ENCODE data around the gene NLRP6. TPM values are rescaled to one million over a fixed set of nuclear protein-coding genes. Genes with fewer than 3 reads are reported as not detected.
"Not testable (repeated sequence)": the region's sequence is repeated elsewhere in the genome, so short reads cannot be mapped to it uniquely, and the experiment has no call there.

Gene NLRP6
- total RNA-seq, 1 experiment from 2014 or later, result 0.55 TPM

DNA sequence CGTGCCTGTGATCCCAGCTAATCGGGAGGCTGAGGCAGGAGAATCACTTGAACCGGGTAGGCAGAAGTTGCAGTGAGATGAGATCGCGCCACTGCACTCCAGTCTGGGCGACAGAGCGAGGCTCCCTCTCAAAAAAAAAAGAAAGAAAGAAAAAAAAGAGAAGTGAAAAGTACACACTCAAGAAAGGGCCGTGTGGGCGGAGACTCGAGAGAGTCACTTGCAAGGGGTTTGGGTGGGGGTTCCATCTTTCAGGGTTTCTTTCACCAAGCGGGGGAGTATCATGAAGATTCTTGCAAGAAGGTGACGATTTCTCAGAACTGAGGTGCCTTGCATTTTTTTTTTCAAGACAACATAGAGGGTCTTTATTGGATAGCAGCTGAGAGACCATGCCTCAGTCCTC lies 25.2 kb downstream of the NLRP6 start:
- no peaks in the 10 kb centered on the region for H3K36me3 ChIP-seq (replicated peaks; ENCODE audit: control insufficient read depth, insufficient read depth, low read length)

DNA sequence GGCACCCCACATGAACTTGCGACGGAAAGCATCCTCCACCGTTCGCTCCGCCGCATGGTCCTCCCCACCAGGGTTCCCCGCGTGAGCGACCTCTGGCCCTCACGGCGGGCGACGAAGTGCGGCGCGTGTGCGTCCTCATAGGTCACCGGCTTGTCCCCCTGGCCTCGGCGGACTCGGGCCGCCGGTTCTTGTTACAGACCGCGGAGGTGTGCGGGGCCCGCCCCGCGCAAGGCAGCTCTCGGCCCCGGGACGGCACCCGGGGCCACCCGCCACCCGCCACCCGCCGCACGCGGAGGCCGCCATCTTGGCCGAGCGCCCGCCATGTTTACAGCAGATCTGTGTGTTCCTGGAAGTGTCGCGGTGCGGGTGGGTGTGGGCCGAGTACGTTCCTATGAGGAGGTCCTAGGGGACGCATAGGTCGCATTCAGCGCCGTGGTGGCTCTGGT lies 25.9 kb downstream of the NLRP6 start:
- H3K27me3 ChIP-seq (ENCODE audit: control insufficient read depth, insufficient read depth, low read length), result no peaks in the 10 kb centered on the region
- H3K4me3 ChIP-seq (ENCODE audit: insufficient read depth, low read depth, low read length), result no peak overlapping the region
- H3K36me3 ChIP-seq (replicated peaks; ENCODE audit: control insufficient read depth, insufficient read depth, low read length), result no peaks in the 10 kb centered on the region
- peak; percentile 72 for DNase-seq

More for the DNA sequence above, 25.2 kb downstream of the NLRP6 start:
- DNase-seq, result no peak
- H3K4me3 ChIP-seq (ENCODE audit: insufficient read depth, low read depth, low read length), result no peak overlapping the region
- no peaks in the 10 kb centered on the region for H3K27me3 ChIP-seq (ENCODE audit: control insufficient read depth, insufficient read depth, low read length)

DNA sequence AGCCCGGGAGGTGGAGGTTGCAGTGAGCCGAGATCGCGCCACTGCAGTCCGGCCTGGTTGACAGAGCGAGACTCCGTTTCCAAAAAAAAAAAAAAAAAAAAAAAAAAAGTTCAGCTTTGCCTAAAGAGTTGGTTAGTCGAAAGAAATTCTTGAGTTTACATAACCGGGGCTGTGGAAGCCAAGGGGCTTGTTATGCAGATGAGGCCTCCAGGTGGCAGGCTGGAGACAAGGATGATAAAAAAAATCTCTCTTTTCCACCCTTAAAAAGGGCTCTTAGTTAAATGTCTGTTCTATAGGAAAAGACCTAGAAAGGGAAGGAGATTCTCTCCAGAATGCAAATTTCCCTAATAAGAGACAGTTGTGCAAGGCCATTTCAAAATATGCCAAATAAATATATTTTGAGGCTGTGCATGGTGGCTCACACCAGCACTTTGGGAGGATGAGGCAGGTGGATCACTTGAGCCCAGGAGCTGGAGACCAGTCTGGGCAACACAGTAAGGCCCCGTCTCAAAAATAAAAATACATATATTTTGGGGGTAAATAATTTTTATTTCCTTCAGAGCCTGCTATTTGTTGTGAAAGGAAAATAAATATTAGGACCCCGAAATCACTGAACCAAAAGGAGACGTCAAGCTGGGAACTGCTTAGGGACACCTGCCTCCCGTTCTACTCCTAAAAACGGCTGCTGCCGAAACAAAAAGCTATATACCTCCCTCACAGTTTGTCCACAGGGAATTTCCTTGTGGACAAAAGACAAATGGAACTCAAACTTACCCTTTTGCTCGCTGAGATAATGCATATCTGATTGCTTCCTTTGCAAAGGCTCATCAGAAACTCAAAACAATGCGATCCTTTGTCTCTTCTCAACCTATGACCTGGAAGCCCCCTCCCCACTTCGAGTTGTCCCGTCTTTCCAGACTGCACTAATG lies 27.0 kb downstream of the NLRP6 start:
- Histone ChIP-seq H3K27me3 (ENCODE audit: control insufficient read depth, insufficient read depth, low read length) (no peaks in the 10 kb centered on the region), H3K36me3 (replicated peaks; ENCODE audit: control insufficient read depth, insufficient read depth, low read length) (no peaks in the 10 kb centered on the region), H3K4me3 (ENCODE audit: insufficient read depth, low read depth, low read length) (no peak overlapping the region)
- DNase-seq, result peak; percentile 93

DNA sequence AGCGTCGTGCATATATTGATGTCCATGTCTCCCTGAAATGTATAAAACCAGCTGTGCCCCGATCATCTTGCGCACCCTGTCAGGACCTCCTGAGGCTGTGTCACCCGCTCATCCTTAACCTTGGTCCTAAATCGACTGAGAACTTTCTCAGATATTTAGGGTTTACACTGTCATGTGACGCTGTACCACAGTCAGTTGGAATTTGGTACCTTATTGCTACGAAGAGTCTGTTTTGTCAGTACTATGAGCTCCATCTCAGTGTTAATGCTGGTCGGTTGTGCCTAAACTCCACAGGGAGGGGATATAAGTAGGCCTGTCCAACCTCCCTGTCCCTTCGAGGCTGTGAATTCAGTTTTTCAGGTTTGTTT lies 27.6 kb downstream of the NLRP6 start:
- DNase-seq, result no peak
- Histone ChIP-seq H3K4me3 (ENCODE audit: insufficient read depth, low read depth, low read length) (no peak overlapping the region), H3K36me3 (replicated peaks; ENCODE audit: control insufficient read depth, insufficient read depth, low read length) (no peaks in the 10 kb centered on the region)

DNA sequence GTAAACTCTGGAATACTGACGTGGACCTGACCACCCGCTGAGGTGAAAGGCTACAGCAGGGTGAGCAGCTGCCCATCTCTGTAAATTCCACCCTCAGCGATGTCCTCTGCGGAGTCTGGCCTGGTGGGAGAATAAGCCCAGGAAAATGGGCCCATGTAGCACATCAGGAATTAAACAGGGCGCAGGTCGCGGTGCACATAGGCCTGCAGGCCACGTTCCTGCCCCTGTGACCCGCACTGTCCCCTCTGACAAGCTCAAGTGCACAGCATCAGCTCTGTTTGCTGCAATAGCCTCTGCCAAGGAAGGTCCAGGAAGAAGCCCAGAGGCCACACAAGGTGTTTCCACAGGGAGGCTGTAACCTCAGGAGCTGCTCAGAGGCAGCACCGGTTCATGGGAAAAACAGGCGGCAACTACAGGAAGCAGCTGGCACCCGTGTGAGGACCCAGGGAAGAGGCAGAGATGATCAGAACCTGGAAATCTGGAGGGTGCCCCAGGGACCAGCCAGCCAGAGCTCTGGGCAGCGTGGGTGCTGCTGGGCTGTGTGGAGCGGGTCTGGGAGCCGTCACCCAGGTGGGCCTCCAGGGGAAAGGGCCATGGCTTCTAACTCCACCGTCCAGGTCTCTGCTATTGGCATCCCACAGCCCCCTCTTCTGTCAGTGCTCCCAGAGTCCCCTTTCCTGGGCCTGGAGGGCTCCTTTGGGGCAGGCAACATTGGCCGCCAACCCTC lies 28.6 kb downstream of the NLRP6 start:
- Histone ChIP-seq H3K36me3 (replicated peaks; ENCODE audit: control insufficient read depth, insufficient read depth, low read length) (no peaks in the 10 kb centered on the region), H3K4me3 (ENCODE audit: insufficient read depth, low read depth, low read length) (no peak overlapping the region), H3K27me3 (ENCODE audit: control insufficient read depth, insufficient read depth, low read length) (no peaks in the 10 kb centered on the region)
- no peak for DNase-seq

More for the DNA sequence above, 27.6 kb downstream of the NLRP6 start:
- H3K27me3 ChIP-seq (ENCODE audit: control insufficient read depth, insufficient read depth, low read length), result no peaks in the 10 kb centered on the region

DNA sequence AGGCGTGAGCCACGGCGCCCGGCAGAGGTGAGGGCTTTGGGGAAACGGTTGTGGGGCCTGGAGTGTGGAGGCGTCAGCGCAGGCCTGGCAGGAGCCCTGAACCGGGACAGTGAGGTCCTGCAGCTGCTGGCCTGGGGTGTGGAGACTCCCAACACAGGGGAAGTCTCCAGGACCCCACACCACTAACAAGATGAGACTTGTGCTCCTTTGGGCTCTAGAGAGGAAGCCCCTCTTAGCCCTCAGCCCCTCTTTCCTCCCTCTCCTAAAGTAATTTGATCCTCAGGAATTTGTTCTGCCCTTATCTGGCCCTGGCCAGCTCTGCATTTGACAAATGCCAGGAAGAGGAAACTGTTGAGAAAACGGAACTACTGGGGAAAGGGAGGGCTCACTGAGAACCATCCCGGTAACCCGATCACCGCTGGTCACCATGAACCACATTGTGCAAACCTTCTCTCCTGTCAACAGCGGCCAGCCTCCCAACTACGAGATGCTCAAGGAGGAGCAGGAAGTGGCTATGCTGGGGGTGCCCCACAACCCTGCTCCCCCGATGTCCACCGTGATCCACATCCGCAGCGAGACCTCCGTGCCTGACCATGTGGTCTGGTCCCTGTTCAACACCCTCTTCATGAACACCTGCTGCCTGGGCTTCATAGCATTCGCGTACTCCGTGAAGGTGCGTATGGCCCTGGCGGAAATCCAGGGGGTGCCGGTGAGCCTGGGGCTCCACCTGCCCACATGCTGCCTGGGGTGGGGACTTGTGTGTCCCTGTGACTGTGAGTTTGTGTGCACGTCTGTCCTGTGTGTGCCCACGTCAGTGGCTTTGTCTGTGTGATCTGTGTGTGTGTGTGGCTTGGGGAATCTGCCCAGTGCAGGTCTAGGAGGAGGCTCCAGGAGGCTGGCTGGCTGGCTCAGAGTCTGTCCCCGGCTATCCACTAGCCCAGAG lies 29.8 kb downstream of the NLRP6 start, which contains the start of gene IFITM2:
Gene IFITM2, plus strand, starts transcription at position 51 of the 943 bp plus-strand sequence. Its CDS starts 377 bp downstream, at position 428.
- not testable (repeated sequence) for H3K36me3 ChIP-seq (replicated peaks; ENCODE audit: control insufficient read depth, insufficient read depth, low read length); H3K27me3 ChIP-seq (ENCODE audit: control insufficient read depth, insufficient read depth, low read length)
- peak within 1 kb of the TSS; percentile 58 for H3K4me3 ChIP-seq (ENCODE audit: insufficient read depth, low read depth, low read length)
- DNase-seq, result peak; percentile 79

DNA sequence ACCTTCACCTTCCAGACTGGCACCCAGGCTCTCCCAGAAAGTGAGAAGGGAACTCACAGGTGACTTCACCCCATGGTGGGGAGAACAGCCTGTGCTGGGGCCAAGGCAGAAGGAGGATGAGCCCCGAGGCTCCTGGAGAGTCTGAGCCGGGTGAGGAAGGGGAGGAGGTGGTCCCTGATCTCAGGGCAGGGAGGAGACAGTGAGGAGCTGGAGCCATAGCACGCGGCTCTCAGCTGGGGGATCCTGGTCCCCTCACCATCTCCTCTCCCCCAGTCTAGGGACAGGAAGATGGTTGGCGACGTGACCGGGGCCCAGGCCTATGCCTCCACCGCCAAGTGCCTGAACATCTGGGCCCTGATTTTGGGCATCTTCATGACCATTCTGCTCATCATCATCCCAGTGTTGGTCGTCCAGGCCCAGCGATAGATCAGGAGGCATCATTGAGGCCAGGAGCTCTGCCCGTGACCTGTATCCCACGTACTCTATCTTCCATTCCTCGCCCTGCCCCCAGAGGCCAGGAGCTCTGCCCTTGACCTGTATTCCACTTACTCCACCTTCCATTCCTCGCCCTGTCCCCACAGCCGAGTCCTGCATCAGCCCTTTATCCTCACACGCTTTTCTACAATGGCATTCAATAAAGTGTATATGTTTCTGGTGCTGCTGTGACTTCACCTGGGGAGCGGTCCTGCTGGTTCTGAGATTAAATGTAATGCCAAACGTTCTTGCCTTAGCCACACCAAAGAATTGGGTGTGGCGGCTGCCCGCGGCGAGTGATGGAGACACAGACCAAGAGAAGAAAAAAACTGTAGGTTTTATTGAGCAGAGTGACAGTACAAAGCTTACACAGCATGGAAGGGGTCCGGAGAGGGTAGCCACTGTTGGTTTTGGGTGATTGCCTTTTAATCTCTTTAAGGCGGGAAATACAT lies 30.8 kb downstream of the NLRP6 start:
- not testable (repeated sequence) for DNase-seq; H3K27me3 ChIP-seq (ENCODE audit: control insufficient read depth, insufficient read depth, low read length); H3K36me3 ChIP-seq (replicated peaks; ENCODE audit: control insufficient read depth, insufficient read depth, low read length)
- H3K4me3 ChIP-seq (ENCODE audit: insufficient read depth, low read depth, low read length), result peak overlapping the region; percentile 27

DNA sequence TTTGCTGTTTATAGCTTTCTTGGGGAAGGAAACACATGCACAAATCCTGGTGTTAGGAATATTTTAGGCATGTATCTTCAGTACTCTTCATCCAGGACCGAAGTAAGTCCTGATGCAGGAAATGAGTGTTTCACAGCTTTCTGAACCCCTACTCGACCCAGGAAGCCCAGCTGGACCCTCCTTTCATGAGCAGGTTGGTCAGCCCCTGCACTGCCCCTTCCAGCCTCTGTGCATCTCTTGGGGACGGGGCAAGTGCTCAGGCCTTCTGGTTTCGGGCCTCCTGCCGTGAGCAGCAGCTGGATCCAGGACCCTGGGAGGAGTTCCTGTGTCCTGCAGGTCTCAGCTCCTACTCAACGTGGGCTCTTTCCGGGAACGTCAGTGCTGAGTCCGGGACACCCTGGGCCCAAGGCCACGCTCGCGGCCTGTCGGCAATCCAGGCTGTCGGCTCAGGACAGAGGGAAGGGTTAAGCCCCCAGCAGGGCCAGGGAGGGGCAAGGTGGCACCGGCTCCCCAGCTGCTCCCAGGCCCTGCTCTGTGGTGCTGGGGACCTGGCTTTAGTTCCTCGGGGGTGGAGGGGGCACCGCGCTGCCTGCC lies 31.9 kb downstream of the NLRP6 start:
- H3K27me3 ChIP-seq (ENCODE audit: control insufficient read depth, insufficient read depth, low read length); H3K36me3 ChIP-seq (replicated peaks; ENCODE audit: control insufficient read depth, insufficient read depth, low read length); DNase-seq: not testable (repeated sequence)
- peak overlapping the region; percentile 12; the same call in 1 of the 2 replicates for H3K4me3 ChIP-seq (ENCODE audit: insufficient read depth, low read depth, low read length)

DNA sequence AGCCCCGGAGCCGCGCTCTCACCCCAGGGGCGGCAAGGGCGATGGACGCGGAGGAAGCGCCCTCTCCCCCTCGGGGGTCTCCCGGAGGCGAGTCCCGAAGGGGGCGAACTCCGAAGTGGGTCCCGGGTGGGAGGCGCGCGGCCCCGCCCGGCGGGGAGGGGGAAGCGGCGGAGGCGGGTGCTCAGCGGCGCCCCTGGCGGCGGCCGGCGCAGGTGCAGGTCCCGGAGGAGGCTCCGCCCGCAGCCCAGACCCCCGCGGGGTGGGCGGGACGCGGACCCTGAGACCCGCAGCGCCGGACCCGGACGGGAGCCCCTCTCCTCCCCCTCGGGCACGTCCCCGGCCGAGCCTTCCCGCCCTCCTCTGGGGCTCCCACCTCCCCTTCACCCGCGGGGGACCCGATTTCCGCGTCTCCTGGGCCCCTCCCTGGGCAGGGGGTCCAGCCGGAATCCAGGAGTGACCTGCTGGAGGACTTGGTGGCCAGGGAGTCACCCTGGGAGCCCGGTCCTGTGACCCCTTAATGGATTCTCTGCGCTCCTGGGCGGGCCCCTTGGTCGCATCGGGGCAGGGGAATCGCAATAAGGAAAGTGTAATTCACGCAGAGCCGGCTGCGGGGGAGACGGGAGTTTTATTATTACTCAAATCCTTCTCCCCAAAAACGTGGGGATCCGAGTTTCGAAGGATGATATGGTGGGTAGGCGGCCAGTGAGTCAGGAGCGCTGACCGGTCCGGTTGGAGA lies 33.0 kb downstream of the NLRP6 start:
- H3K27me3 ChIP-seq (ENCODE audit: control insufficient read depth, insufficient read depth, low read length); H3K36me3 ChIP-seq (replicated peaks; ENCODE audit: control insufficient read depth, insufficient read depth, low read length); DNase-seq: not testable (repeated sequence)
- peak overlapping the region; percentile 27 for H3K4me3 ChIP-seq (ENCODE audit: insufficient read depth, low read depth, low read length)

DNA sequence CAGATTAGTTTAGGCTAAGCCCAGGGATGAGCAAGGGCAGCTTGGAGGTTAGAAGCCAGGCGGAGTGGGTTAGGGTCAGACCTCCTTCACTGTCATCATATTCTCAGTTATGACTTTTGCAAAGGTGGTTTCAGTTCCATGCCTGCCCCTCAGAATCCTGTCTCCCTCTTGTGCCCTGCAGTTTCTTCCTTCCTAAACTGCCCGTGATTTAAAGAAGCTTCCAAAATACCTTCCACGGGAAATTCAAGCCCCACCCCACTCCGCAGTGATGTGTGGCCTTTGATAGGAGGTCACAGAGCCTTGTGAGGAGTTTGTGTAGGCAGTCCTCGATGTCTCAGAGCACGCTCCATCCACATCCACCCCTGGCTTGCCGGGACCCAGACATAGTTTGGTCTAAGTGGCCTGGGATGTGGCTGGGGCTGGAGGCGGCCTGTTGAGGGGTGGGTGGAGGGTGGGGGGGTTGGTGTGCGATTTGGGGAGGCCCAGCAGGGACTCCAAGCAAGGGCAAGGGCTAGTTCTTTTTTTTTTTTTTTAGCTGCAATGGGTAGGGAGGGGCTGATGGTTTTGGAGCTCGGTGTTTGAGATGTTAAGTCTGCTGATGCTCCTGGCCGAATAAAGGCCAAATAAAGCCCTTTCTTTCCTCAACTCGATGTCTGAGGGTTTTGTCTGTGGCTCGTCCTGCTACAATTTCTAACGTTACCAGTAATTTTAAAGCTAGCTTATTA lies 34.0 kb downstream of the NLRP6 start:
- peaks cover 5% of the 10 kb centered on the region for H3K36me3 ChIP-seq (replicated peaks; ENCODE audit: control insufficient read depth, insufficient read depth, low read length)
- peaks cover 5% of the 10 kb centered on the region; the same call in 1 of the 2 replicates for H3K27me3 ChIP-seq (ENCODE audit: control insufficient read depth, insufficient read depth, low read length)
- H3K4me3 ChIP-seq (ENCODE audit: insufficient read depth, low read depth, low read length), result peak overlapping the region; percentile 4; the same call in 1 of the 2 replicates
- no peak for DNase-seq

DNA sequence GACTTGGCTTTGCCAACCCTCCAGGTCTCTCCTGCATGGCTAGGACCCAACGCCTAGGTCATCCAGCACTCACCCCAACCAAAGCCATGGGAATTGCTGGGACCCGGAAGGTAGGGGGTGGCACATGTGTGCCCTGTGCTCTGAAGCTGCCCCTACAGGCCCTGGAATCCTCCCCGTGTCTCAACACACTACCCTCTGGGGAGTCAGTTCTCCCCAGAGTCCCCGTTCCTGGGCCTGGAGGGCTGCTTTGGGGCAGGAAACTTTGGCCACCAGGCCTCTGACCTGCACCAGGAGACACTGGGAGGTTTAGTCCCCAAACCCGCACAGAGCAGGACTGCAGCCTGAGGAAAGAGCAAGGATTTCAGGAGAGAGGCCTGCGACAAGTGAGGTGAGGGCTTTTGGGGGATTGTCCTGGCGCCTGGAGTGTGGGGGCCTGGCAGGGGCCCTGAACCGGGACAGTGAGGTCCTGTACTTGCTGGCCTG lies 35.1 kb downstream of the NLRP6 start:
- Histone ChIP-seq H3K4me3 (ENCODE audit: insufficient read depth, low read depth, low read length) (peak overlapping the region; percentile 91), H3K27me3 (ENCODE audit: control insufficient read depth, insufficient read depth, low read length) (peaks cover 5% of the 10 kb centered on the region; the same call in 1 of the 2 replicates), H3K36me3 (replicated peaks; ENCODE audit: control insufficient read depth, insufficient read depth, low read length) (peaks cover 5% of the 10 kb centered on the region)
- no peak for DNase-seq

Data from H7 (cell line).